NCI-H2029 treated with DMSO at 0.1 percent for 48 hours (cell line): Measurements from ENCODE around the gene SLC16A13.
"Not testable (repeated sequence)": the region's sequence is repeated elsewhere in the genome, so short reads cannot be mapped to it uniquely, and the experiment has no call there.

Experiments
- DNase-seq: peaks from one replicate; lab custom pipeline; 2025; lab: John Stamatoyannopoulos, UW

Gene SLC16A13

DNA sequence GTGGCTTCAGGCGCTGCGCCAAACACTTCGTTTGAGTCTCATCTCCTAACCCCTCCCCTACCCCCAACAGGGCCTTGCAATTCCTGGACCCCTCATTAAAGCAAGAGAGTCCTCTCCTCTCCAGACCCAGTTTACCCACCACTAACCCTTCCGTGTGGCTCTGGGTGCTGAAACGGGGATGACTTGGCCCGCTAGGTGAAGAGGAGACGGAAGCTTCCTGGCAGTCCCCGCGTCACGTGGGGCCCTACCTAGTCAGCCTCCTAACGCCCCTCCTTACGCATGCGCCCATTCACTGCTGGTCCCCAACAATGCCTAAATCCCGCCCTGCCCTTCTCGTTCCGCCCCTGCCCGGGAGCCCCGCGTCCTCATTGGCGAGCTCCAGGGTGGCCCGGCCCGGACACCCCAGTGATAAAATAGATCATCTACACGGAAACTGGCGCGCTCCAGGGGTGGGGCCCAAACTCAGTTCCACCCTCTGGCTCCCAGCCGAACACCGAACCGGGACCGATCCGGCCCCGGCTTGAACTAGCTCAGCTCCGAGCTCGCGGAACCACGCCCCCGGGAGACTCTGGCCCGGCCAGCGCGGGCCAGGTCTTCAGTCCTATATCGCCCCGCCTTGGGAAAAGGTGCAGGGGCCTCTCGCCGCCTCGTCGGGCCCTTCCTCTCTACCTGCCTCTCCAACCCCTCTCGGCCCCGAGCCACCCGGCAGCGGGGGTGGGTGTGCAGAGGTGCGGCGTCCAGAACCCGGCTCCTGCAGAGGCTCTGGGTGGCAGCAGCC, at the start of gene SLC16A13:
Gene SLC16A13 (plus strand): TSS at position 425 of the 778 bp plus-strand sequence. CDS start 368 bp downstream, outside the sequence.
- DNase-seq, result peak; percentile 68

- no peak for DNase-seq
Observed at GRCh38 chr17:6986676-6987075, 49.1 kb upstream of the SLC16A13 start.

- DNase-seq, result no peak
Observed at GRCh38 chr17:6989779-6990178, 46.0 kb upstream of the SLC16A13 start.

DNA sequence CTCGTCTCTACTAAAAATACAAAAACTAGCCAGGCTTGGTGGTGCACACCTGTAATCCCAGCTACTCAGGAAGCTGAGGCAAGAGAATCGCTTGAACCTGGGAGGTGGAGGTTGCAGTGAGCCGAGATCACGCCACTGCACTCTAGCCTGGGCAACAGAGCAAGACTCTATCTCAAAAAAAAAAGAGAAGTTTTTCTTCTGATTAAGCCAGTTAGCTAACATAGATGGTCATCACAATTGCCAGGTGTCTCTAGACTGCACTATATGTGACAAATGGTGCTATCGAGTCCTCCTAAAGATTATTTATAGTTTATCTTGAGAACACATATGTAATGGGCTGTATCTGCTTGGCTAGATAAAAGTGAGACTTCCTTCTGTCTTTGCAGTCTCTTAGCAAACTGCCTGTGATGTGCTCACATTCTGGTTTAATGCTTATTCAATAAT, 42.2 kb upstream of the SLC16A13 start:
- not testable (repeated sequence) for DNase-seq

GRCh38 chr17:6994118-6994598, 41.7 kb upstream of the SLC16A13 start:
- DNase-seq, result no peak

- no peak for DNase-seq
Observed at GRCh38 chr17:6994666-6995256, 41.1 kb upstream of the SLC16A13 start.

GRCh38 chr17:6995500-6996255, 40.1 kb upstream of the SLC16A13 start, which contains the start of gene ALOX12:
ALOX12 (plus strand) TSS chr17:6996049; CDS start chr17:6996118, 69 bp downstream.
- DNase-seq, result no peak

GRCh38 chr17:6996256-6997011, 39.4 kb upstream of the SLC16A13 start:
- DNase-seq, result no peak

GRCh38 chr17:6997171-6997570, 38.6 kb upstream of the SLC16A13 start:
- no peak for DNase-seq

GRCh38 chr17:6998855-6999508, 36.8 kb upstream of the SLC16A13 start:
- DNase-seq, result no peak

- no peak for DNase-seq
Observed at GRCh38 chr17:7001318-7001961, 34.4 kb upstream of the SLC16A13 start.

- no peak for DNase-seq
Observed at GRCh38 chr17:7002288-7003047, 33.3 kb upstream of the SLC16A13 start.

DNA sequence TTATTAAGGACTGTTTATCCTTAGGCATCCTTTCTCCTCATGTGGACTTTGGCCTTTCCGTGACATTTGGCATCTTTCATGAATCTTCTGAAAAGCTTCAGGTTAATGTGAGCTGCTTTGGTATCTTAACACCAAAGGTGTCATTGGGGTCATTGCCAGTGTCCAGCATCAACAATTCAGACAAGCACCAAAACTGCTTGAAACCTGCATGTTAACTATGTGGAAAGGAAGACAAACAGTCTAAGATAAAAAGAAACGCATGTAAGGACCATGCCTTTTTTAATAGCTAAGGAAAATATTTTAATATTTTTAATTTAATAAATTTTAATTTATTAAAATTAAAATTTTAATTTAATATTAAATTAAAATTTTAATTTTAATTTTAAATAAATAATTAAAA, 32.1 kb upstream of the SLC16A13 start:
- DNase-seq, result no peak

- DNase-seq, result peak; percentile 67
Observed at GRCh38 chr17:7004398-7005253, 31.2 kb upstream of the SLC16A13 start.

DNA sequence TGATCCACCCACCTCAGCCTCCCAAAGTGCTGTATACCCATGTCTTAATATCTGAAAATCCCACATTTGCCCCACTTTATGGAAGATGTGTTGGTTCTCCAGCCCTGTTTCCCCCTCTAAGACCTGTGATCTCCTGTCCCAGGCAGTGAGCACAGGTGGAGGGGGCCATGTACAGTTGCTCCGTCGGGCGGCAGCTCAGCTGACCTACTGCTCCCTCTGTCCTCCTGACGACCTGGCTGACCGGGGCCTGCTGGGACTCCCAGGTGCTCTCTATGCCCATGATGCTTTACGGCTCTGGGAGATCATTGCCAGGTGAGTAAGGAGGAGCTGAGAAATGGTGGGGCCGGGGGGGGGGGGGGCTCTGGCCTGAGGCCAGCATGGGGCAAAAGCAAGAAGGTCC, 30.1 kb upstream of the SLC16A13 start:
- DNase-seq, result no peak

DNA sequence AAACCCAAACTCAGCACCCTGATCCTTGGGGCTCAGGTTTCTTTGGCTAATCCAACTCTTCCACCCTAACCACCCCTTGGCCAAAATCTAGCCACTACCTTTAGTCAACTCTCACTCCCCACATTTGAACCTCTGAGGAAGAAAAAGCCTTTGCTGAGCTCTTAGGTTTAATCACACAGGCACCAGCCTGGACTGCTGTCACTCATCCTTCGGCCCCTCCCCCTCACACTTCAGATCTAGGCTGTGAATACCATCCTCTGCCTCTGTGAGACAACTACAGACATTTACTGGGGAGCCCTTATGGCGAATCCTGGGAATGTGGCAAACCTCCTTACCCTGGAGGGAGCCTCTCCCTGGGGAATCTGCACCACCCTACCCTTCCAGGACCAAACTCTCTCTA, 28.7 kb upstream of the SLC16A13 start:
- DNase-seq, result no peak

GRCh38 chr17:7010523-7010922, 25.3 kb upstream of the SLC16A13 start:
- no peak for DNase-seq

GRCh38 chr17:7011415-7011814, 24.4 kb upstream of the SLC16A13 start:
- DNase-seq, result no peak

DNA sequence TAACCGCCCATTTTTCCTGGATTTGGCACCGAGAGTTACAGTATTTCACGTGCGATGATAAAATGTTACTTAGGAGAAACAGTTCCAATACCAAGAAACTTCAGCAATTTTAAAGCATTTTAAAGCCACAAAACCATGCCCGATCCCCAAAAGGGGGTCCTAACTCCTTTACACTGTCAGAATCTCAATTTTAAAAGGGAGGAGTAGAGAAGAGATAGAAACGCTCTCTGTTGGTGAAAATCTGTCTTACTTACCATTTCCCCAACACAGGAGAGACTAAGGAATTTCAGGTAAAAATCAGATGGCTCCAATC, 23.9 kb upstream of the SLC16A13 start:
- DNase-seq, result no peak
